Bronchus fibroblast of lung (primary cell): ENCODE measurements around the gene MRPL18. TPM values are rescaled to one million over a fixed set of nuclear protein-coding genes. Genes with fewer than 3 reads are reported as not detected.

Experiments
- total RNA-seq: library from RNA; depleted of rRNA; stranded (reverse); fragments of >200 nt; gene quantifications from 2 replicates; pipeline ENCODE4 v1.2.3, GENCODE V29; 2015

MRPL18 gene
- total RNA-seq: 91.5 and 102 TPM in 2 replicates

DNA sequence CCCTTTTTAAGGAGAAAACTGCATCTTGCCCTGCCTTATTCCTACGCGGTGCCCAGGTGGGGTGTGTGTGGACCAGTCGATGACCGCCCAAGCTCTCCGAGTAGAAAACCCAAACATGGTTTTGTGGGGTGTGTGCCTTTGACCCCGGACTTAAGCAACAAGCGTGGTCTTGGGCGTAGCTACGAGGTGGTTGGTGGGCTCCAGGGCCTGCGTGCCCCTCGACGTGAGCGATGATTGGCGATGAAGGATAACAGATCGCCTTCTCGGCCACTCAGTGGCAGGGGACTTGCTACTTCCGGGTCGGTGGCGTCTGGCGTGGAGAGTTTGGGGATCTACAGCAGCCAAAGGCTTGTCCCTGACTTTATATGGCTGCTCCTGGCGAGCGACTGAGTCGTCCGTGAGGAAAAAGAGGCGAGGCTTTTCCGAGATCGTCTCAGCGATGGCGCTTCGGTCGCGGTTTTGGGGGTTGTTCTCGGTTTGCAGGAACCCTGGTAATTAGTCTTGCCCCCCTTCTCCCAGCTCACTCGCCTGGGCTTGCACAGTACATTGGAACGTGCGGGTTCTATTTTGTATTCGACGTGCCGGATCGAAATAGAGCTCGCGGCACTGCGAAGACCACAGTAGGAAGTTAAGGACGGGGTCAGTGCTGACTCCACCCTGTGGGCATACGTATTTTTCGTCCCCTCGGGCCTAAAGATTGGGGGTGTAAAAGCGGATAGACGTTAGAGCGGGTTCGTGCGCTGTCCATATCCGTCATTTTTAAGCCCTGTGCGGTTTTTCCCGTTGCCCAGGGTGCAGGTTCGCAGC lies at the start of gene MRPL18:
TSS of gene MRPL18 (plus strand) at position 319 of the 807 bp plus-strand sequence. CDS start at position 440, 121 bp downstream.

DNA sequence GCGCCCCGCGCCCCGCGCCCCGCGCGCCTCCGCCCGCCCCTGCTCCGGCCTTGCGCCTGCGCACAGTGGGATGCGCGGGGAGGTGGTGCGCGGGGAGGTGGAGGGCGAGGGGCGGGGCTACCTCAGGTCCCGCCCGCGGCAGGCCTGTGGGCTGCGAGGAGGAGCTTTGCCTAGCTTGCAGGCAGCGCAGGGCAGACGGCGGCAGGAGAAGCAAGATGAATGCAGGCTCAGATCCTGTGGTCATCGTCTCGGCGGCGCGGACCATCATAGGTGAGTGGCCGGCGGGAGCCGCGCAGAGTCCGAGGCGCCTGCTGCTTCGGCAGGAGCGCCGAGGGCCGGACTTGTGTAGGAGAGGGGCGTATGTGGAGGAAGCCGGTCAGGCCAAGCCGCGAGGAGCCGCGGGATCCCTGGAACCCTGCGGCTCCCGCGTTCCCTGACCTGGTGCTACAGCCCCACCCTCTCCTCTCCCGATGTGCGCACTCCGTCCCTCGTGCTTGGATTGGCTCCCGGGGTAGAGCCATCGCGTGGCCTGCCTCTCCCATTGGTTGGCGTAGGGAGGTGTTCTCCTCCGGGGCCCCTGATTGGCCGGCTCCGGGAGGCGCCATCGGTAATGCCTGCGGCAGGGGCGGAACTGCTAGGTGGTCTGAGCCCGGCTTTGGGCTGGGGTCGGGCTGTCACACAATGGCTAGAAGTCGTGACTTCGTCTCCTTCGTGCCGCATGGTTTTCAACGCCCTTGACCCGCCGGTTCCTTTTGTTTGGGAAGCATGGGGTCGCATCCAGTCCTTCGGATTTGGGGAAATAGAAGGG lies 28.2 kb upstream of the MRPL18 start, which contains the start of gene ACAT2:
TSS of gene ACAT2 (plus strand) at position 173 of the 808 bp plus-strand sequence. CDS start at position 216, 43 bp downstream.

DNA sequence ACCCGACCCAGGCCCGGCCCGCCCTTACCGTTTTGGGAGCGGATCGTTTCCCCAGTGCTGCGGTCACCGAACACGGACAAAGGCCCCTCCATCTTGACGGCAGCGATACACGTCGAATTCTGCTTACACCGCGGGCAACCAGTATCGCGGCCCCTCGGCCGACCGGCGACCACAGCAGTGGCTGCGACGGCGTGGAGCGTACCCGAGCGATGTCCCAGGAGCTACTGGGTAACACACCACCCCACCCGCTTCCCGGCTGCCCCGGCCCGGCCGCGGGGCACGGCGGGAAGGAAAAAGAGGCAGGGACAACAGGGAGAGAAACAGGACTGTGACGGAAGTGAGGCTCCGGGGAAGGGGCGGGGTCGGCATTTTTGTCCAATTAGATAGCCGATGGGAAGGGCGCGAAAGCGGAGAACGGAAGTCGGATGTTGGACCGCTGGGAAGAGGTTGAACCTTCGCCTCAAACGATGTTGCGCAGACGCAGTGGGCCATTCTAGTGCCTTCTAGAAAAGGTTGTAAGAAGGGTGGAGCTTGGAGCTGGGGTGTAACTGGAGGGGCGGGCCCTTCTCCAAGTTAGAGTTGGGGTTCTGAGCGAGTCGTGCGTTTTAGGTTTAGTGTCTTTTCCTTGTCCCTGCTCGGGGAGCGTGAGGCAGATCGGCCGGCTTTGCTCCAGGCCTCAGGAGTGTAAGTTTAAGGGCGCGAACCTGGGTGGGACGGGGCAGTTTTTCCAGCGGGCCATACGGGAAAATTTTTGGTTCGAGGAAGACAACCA lies 704 bp upstream of the MRPL18 start, which contains the start of gene TCP1:
TSS of gene TCP1 (minus strand) at position 226 of the 772 bp plus-strand sequence. CDS start at position 92, 134 bp downstream.

DNA sequence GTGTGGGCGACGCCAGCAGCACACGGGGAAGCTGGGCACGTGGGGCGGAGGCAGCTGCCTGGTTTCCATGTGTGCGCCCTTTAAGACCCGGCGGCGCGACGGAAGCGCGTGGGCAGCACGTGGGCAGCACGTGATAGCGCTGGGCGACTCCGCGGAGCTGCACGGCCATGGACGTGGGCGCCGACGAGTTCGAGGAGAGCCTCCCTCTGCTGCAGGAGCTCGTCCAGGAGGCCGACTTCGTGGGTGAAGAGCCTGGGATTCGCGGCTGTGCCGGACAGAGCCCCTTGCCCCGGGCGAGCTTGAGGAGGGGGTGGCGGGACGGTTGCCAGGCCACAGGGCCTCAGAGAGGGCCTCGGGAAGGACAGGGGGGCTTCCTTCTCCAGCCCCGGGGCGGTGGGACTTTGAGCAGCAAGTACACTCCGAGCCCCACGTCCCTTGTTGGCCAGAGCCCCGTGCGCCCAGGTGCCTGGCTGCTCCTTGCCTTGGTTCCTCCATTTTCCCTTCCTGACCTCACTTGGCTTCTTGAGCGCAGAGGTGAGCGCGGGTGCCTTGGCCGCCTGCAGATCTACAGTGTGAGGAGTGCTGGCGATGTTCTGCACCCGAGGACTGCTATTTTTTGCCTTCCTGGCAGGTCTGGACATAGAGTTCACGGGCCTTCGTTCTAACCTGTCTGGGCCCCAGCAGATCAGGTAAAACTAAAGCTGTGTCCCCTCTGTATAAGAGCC lies 10.0 kb downstream of the MRPL18 start, which contains the start of gene PNLDC1:
TSS of gene PNLDC1 (plus strand) at position 136 of the 725 bp plus-strand sequence. CDS start at position 168, 32 bp downstream.

Other genes with a start within 250 kb of the MRPL18 start
- gene SOD2, start 97.2 kb upstream of the MRPL18 start, total RNA-seq: 112 and 121 TPM in 2 replicates
- gene WTAP, start 63.0 kb upstream of the MRPL18 start, total RNA-seq: 58.7 and 60.4 TPM in 2 replicates
- gene ACAT2, start 28.4 kb upstream of the MRPL18 start, total RNA-seq: 154 and 160 TPM in 2 replicates
- gene TCP1, start 865 bp upstream of the MRPL18 start, total RNA-seq: 221 and 230 TPM in 2 replicates
- gene PNLDC1, start 9.8 kb downstream of the MRPL18 start, total RNA-seq: not detected in 2 replicates
- gene MAS1, start 100.5 kb downstream of the MRPL18 start, total RNA-seq: not detected in 2 replicates
- gene IGF2R, start 178.6 kb downstream of the MRPL18 start, total RNA-seq: 33.6 and 40.9 TPM in 2 replicates